Effector memory CD4-positive, alpha-beta T cell (primary cell): ENCODE data around the gene TSPAN32.

Source experiments
- DNase-seq, 3 donors: peaks; one replicate each; pipeline ENCODE4 v3.0.0-alpha.2; 2020
- H3K27ac ChIP-seq: 2 replicates; pipeline ENCODE4 v1.7.0; 2013; ENCODE audit warnings: mild to moderate bottlenecking, low read length, moderate library complexity; ENCODE audit not compliant: insufficient read depth, poor library complexity, severe bottlenecking
- H3K27me3 ChIP-seq: replicated peaks from 2 replicates; pipeline ENCODE4 v1.7.0; 2013; ENCODE audit warnings: mild to moderate bottlenecking, low read length; ENCODE audit not compliant: insufficient read depth, control insufficient read depth, poor library complexity, severe bottlenecking
- H3K36me3 ChIP-seq: 2 replicates; pipeline ENCODE4 v1.7.0; 2013; ENCODE audit warnings: mild to moderate bottlenecking, low read length, moderate library complexity; ENCODE audit not compliant: control insufficient read depth, insufficient read depth
- H3K4me1 ChIP-seq: 2 replicates; pipeline ENCODE4 v1.7.0; 2013; ENCODE audit warnings: low read length, mild to moderate bottlenecking; ENCODE audit not compliant: control insufficient read depth, insufficient read depth, poor library complexity, severe bottlenecking
- H3K4me3 ChIP-seq: 2 replicates; pipeline ENCODE4 v1.7.0; 2013; ENCODE audit warnings: low read length, low read depth, mild to moderate bottlenecking; ENCODE audit not compliant: insufficient read depth, poor library complexity, severe bottlenecking
- H3K9me3 ChIP-seq: 2 replicates; pipeline ENCODE4 v1.7.0; 2013; ENCODE audit warnings: mild to moderate bottlenecking, low read length, moderate library complexity; ENCODE audit not compliant: control insufficient read depth
- total RNA-seq, 3 donors: gene quantifications; one replicate each; lab custom pipeline; 2026; lab: John Stamatoyannopoulos, UW

The TSPAN32 gene, protein sequence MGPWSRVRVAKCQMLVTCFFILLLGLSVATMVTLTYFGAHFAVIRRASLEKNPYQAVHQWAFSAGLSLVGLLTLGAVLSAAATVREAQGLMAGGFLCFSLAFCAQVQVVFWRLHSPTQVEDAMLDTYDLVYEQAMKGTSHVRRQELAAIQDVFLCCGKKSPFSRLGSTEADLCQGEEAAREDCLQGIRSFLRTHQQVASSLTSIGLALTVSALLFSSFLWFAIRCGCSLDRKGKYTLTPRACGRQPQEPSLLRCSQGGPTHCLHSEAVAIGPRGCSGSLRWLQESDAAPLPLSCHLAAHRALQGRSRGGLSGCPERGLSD
- 29.6 to 92.4 (median 90.4) reads per million in 3 donors for total RNA-seq

DNA sequence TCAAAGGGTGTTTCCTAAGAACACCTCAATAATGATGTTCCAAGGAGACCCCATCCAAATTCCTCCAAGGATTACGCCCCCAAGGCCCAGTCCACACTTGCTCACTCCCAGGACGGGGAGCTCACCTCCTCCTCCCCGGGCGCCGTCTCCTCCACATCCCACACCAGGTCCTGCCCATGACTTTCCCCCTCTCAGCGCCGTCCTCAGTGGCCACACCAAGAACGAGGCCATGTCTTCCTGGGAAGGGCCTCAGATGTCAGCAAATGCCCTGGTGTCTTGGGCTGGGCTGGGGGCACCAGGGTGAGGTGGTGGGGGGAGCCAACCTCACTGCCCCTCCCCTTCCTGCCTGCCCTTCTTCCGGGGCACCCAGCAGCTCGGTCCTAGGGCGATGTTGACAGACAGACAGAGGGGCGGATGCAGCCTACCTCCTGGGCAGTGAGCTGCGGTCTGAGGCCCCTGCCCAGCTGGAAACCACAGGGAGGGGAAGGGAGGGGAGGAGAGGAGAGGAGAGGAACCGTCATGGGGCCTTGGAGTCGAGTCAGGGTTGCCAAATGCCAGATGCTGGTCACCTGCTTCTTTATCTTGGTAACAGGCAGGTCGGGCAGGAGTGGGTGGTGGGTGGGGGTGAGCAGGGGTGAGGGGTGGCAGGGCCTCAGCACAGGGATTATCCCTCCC, at the start of gene TSPAN32, which contains the start of gene C11orf21:
TSPAN32 (plus strand) TSS at position 383 of the 675 bp plus-strand sequence; CDS start at position 520, 137 bp downstream.
C11orf21 (minus strand) TSS at position 288 of the 675 bp plus-strand sequence; CDS start at position 178, 110 bp downstream.
- Histone ChIP-seq H3K4me1 (peaks cover 75% of the 10 kb centered on the region), H3K27me3 (no peaks in the 10 kb centered on the region), H3K4me3 (peak within 1 kb of the TSS; percentile 71), H3K36me3 (peaks cover 19% of the 10 kb centered on the region), H3K27ac (peak within 1 kb of the TSS; percentile 71), H3K9me3 (no peaks in the 10 kb centered on the region)
- DNase-seq: peak; percentile 46 to 64 (median 54)

GRCh38 chr11:2252018-2252417, 49.8 kb upstream of the TSPAN32 start:
- no peak for DNase-seq
- H3K27ac ChIP-seq: no peak overlapping the region
- no peak overlapping the region for H3K4me3 ChIP-seq
- H3K27me3 ChIP-seq: no peaks in the 10 kb centered on the region
- no peaks in the 10 kb centered on the region for H3K4me1 ChIP-seq
- H3K36me3 ChIP-seq: no peaks in the 10 kb centered on the region
- H3K9me3 ChIP-seq: no peaks in the 10 kb centered on the region

- Histone ChIP-seq H3K9me3 (no peaks in the 10 kb centered on the region), H3K36me3 (no peaks in the 10 kb centered on the region), H3K27ac (no peak overlapping the region), H3K4me1 (no peaks in the 10 kb centered on the region), H3K27me3 (no peaks in the 10 kb centered on the region), H3K4me3 (no peak overlapping the region)
- no peak for DNase-seq
These were observed 45.4 kb upstream of the TSPAN32 start for GRCh38 chr11:2256293-2256913.

DNA sequence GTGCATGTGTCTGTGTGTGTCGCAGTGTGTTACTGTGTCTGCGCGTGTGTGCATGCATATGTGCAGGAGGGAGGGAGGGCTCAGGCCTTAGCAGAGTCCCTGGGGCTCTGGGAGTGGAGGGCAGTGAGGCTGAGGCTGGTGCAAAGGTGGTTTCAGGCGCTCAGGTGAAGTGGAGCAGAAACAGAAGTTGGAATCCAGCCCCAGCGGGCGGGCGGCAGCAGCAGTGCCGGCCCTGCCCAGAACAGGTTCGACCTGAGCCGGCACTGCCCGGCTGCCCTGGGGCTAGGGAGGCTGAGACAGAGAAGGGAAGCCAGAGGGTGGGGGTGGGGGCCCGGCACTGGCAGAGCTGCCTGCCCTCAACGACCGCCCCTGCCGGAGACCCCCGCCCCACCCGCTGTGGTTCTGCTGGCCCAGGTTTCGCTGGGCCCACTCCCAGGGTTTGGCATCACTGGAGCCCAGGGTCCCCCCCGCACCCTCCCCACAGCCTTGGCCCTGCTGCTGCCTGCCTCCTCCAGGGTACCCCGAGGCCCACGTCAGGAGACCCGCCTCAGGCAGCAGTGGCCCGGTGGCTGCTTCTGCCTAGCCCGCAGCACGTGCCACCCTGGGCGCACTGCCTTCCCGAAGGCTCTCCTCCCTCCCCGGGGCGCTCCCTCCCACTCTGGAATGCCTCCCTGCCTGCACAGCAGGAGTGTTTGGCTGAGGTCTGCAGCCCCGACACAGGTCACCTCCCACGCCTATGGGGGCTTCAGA, 44.7 kb upstream of the TSPAN32 start:
- no peaks in the 10 kb centered on the region for H3K9me3 ChIP-seq
- H3K4me1 ChIP-seq: no peaks in the 10 kb centered on the region
- H3K27ac ChIP-seq: no peak overlapping the region
- no peak overlapping the region for H3K4me3 ChIP-seq
- no peak for DNase-seq
- no peaks in the 10 kb centered on the region for H3K36me3 ChIP-seq
- H3K27me3 ChIP-seq: no peaks in the 10 kb centered on the region

GRCh38 chr11:2258501-2259465, 43.0 kb upstream of the TSPAN32 start:
- Histone ChIP-seq H3K9me3 (no peaks in the 10 kb centered on the region), H3K4me1 (no peaks in the 10 kb centered on the region), H3K4me3 (no peak overlapping the region), H3K27ac (no peak overlapping the region), H3K27me3 (no peaks in the 10 kb centered on the region), H3K36me3 (no peaks in the 10 kb centered on the region)
- no peak for DNase-seq

DNA sequence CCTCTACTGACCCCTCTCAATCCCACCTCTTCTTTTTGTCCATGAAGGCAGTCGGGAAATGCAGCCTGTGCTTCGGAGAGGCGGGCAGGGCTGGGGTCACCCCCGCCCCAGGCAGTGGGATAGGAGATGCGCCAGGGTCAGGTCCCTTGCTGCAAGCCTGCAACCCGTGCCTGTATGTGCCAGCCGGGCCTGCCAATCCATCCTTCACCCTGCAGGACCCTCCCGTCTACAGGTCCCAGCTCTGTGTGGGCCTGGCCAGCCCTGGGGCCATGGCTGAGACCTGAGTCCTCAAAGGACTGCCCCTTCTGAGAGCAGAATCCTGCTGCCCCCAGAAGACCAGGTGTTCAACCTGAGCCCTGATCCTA, 42.4 kb upstream of the TSPAN32 start:
- Histone ChIP-seq H3K36me3 (no peaks in the 10 kb centered on the region), H3K4me3 (no peak overlapping the region), H3K27ac (no peak overlapping the region), H3K4me1 (no peaks in the 10 kb centered on the region), H3K27me3 (no peaks in the 10 kb centered on the region), H3K9me3 (no peaks in the 10 kb centered on the region)
- no peak for DNase-seq

DNA sequence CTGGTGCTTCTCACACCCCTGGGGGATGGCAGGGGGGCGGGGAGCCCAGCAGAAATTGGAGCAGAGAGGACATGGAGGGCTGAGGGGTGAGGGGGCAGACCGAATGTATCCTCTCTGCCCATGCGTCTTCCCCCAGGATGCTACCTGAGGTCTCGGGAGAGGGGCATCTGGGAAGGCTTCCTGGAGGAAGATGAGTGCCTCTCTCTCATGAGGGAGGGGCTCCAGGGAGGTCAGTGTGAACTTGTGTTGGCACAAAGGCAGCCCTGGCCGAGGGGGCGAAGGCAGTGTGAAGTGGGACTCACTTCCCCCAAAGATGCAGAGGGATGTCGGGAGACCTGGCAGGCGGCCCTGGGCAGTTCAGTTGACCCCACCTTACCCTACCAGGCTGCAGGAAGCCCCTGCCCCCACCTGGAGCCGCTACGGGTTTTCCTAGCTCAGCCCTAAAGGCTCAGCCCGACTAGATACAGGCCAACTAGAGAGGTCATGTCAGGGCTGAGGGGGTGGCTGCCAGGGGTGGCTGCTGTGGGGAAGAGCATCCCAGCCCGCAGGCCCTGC, 41.8 kb upstream of the TSPAN32 start:
- H3K36me3 ChIP-seq: no peaks in the 10 kb centered on the region
- H3K4me1 ChIP-seq: no peaks in the 10 kb centered on the region
- H3K27me3 ChIP-seq: no peaks in the 10 kb centered on the region
- H3K9me3 ChIP-seq: no peaks in the 10 kb centered on the region
- no peak for DNase-seq
- no peak overlapping the region for H3K27ac ChIP-seq
- no peak overlapping the region for H3K4me3 ChIP-seq

DNA sequence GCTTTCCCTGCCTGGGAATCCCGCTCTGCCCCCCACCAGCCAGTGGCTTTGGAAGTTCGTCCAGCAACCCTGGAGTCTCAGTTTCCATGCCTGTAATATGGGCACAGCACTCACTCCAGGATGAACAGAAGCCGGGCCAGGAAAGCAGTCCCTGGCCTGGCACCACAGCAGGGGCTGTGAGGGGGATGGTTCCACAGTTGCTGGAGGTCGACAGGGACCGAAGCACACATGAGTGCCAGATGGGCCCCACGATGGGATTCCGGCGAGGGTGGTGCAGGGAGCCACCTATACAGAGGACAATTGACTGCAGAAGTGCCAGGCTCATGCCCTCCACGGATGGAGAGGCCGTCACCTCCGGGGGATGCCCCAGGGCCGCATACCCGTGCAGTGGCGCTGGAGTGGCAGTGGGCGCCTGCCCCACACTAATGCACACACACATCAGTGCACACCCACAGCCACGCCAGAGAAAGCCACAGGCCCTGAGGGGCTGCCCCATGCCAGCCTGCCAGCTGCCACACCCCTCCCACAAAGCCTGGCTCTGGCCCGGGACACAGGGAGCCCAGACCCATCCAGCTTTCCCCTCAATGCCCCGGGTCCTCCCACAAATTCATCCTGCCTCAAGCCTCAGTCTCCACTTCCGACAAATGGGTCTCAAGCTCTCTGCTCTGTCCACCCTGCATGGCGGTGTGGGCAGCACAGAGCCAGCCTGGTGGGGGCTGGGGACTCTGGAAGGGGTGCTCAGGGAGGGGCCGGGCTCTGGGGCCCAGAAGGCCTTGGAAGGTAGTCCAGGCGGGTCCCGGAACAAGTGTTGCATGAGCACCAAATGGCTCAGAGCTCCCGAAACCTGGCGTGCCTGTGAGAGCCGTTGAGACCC, 41.1 kb upstream of the TSPAN32 start:
- Histone ChIP-seq H3K4me1 (peaks cover 6% of the 10 kb centered on the region), H3K36me3 (no peaks in the 10 kb centered on the region), H3K27me3 (no peaks in the 10 kb centered on the region), H3K4me3 (no peak overlapping the region), H3K27ac (no peak overlapping the region), H3K9me3 (no peaks in the 10 kb centered on the region)
- no peak for DNase-seq
